Heart left ventricle (tissue), 13 donors: ENCODE measurements around the gene CSNK1A1.

Source experiments
- CTCF ChIP-seq, 12 donors: fragments of 200-600 bp; sonication (generic) in 4 of 12; IDR thresholded peaks; one replicate each; pipeline versions ENCODE4 v1.5.0 to v1.8.0; 2018 to 2022; ENCODE audit warnings: antibody characterized with exemption in 12 of 12, mild to moderate bottlenecking in 5 of 12
- POLR2A ChIP-seq, 2 donors: fragments of 450-650 bp; IDR thresholded peaks; one replicate each; pipeline ENCODE4 v1.6.1; 2017; ENCODE audit warnings: antibody characterized with exemption in 2 of 2, mild to moderate bottlenecking in 2 of 2, moderate library complexity in 2 of 2
- donor health status: ischemic (EF 13 %, LVEDD 7.1; RV severe dilation, severe dysfunction).
- donor health status: DM: no; HTN: yes; CAD: no.
- donor health status: DM: no; HTN: no; CAD: no.
- donor health status: ischemic (EF 25% LVEDD 6.9; RV normal size, moderate dysfunction).
- donor health status: ischemic (EF 25% LVEDD 5.7; RV mildly dilated, moderate dysfunction).
- donor health status: ischemic (EF 35%, LVEDD 5.7; RV mildly dilated, moderate dysfunction).
- donor health status: nonischemic (EF 11% LVEDD 7.7; RV severe dilation, severe dysfunction).
- donor health status: DM: yes; HTN: yes; CAD: no.
- donor health status: PGD.
- donor health status: ischemic (EF 29% LVEDD 5.4; RV normal size, mild dysfunction).
- donor health status: nonischemic (EF 23%, LVEDD 6.1; RV moderate dilation, normal function).

- TF ChIP-seq CTCF (IDR thresholded peaks at IDR 0.05): no peak
- TF ChIP-seq POLR2A (IDR thresholded peaks at IDR 0.05): no peak
Observed at GRCh38 chr5:149471406-149472183, 79.6 kb downstream of the CSNK1A1 start.
